ENCODE results near the gene LDOC1.
"Not testable (repeated sequence)": the region's sequence is repeated elsewhere in the genome, so short reads cannot be mapped to it uniquely, and the experiment has no call there.

The LDOC1 gene

DNA sequence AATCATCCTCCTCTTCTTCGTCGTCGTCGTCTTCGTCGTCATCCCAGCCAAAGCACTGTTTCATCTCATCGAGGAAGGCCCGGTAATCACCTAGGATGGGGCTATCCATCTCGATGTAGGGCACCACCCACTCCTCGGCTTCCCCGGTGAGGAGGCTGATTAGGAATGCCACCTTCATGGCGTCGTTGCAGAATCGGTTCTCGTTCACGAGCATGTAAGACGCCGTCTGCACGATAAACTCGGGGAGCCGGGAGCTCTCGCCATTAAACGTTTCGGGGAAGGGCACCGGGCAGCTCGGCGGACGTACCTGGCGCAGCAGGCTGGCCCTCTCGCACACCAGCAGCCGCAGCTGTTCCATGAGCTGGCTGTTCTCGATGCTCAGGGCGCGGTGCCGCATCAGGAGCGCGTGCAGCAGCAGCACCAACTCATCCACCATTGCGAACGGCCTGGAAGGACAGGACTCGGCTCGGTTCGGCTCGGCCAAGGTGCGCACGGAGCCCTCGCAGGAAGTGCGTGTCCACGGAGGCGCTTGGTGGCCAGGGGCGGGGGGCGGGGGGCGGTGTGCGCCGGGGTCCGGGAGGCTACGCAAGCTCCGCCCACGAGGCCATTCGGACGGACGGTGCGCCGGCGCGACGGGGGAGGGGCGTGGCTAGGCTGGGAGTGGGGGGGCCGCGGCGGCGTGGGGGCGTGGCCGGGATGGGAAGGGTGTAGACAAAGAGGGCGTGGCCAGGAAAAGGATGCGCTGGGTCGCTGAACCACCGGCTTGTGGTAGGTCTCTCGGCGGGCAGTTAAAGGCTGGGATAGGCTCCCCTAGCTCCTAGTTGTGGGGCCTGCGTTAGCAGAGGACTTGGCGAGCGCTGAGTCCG, at the start of gene LDOC1:
LDOC1 (minus strand) TSS at position 544 of the 866 bp plus-strand sequence; CDS start at position 436, 108 bp downstream.
- DNase-seq (ENCODE audit: low spot score): peak; percentile 75

DNA sequence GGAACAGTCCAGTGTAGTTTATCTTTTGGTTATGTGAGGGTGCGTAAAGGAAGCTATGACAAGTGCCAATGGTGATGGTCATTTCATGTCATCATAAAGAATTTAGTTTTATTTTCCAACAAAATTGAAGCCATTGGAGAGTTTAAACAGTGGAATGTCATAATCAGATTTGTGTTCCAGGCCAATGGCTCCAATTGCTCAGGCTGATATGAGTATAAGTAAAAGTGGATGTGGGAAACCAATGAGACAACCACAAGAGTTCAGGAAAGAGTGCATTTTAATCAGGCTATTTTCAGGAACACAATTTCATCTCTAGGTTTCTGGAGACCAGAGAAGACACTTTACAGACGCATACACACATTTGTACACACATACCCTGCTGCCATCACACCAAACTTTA, 44.7 kb upstream of the LDOC1 start:
- no peak for DNase-seq (ENCODE audit: low spot score)

- DNase-seq (ENCODE audit: low spot score): no peak
Measured at GRCh38 chrX:141220342-141221008, 43.5 kb upstream of the LDOC1 start.

GRCh38 chrX:141214196-141214595, 37.3 kb upstream of the LDOC1 start:
- no peak for DNase-seq (ENCODE audit: low spot score)

GRCh38 chrX:141201962-141202361, 25.0 kb upstream of the LDOC1 start:
- DNase-seq (ENCODE audit: low spot score): no peak

GRCh38 chrX:141188573-141188972, 11.6 kb upstream of the LDOC1 start:
- not testable (repeated sequence) for DNase-seq (ENCODE audit: low spot score)

- DNase-seq (ENCODE audit: low spot score): no peak
Measured at GRCh38 chrX:141185366-141185765, 8.4 kb upstream of the LDOC1 start.

DNA sequence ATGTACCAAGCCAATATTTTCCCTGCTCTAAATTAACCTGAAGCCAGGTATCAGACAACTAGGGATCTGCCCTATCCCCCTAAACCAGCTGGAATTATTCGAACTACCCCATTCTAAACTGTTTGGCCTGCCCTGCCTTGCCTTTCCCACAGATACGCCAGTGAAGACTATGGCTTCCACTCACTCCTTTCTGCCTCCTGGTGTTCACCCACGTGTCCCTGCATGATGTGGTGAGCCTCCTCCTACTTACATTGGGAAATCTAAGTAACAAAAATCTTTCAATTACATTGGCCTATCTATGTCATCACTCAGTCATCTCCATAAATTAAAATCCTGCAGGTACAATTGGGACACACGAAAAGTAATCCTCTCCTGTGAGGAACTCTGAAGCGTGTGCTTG, 6.1 kb upstream of the LDOC1 start:
- no peak for DNase-seq (ENCODE audit: low spot score)

- no peak for DNase-seq (ENCODE audit: low spot score)
Measured at GRCh38 chrX:141180851-141181250, 3.9 kb upstream of the LDOC1 start.

DNA sequence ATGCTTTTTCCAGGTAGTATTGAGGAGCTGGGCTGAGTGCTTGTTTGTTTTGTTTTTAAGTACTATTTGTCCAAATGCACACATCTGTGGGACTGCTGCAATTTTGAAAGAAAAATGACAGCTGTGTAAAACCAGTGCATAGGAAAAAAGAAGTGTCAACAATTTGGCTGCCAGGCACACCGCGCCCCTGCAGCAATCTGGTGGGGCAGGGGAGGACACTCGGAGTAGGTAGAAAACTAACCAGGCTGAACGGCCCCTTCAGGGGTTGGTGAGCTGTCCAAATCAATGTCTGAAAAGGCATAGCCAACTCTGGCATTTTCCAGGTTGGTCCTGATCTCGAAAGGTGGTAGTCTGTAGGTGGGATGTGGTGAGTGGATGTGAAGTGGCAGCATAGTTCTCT, 1.1 kb downstream of the LDOC1 start:
- DNase-seq (ENCODE audit: low spot score): no peak

DNA sequence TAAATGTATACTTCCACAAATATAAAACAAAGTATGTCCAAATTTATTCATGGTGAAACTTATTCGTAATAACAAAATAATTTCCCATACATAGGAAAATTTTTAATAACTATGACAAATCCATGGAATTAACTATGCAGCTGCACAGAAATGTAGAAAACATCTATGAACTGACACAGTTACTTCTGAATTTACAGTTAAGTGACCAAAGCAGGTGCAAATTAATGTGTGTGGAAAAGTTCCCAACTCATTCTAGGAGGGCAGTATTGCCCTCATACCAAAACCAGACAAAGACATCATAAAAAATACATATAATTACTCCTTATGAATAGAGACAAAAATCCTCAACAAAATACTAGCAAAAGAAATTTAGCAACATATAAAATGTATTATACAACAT, 12.5 kb downstream of the LDOC1 start:
- no peak for DNase-seq (ENCODE audit: low spot score)

- DNase-seq (ENCODE audit: low spot score): peak; percentile 17
Measured at GRCh38 chrX:141158084-141158483, 18.8 kb downstream of the LDOC1 start.

GRCh38 chrX:141155231-141155630, 21.7 kb downstream of the LDOC1 start:
- DNase-seq (ENCODE audit: low spot score): peak; percentile 68

DNA sequence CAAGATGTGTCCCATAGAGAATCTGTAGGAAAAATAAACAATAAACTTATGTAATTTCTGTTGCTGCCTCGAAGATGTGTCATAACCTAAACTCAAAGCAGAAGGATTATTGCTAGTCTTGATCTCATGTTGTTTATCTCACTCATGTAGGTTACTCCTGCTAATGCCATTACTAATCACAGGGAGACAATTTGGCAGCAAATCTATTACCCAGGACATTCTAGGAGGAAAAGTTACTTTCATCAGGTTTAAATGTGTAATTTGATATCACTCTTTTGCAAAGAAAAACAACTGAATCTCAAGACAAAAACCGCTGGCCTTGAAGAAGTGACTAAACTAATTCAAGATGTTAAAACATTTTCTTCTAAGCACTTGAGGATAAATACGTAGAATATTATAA, 34.0 kb downstream of the LDOC1 start:
- DNase-seq (ENCODE audit: low spot score): no peak

GRCh38 chrX:141133272-141133671, 43.7 kb downstream of the LDOC1 start:
- no peak for DNase-seq (ENCODE audit: low spot score)

DNA sequence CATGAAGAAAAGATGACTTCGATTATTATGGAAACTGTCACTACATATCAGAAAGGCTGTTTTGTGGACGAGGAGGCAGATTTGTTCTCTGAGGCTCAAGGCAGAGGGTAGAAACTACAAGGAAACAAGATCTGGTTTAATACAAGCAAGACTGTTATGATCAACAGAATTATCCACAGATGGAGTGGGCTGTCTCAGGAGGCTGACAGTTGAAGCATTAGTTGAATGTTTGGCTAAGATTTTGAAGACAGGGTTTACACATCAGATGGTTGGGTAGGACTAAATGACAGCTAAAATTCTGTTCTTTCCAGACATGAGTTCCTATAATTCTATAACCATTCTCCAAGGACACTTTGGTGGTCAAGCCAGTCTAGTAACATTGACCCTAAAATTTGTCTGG, 49.8 kb downstream of the LDOC1 start:
- no peak for DNase-seq (ENCODE audit: low spot score)
